Heart right ventricle (tissue), 16 donors: ENCODE results near the gene ARHGEF4. TPM values are rescaled to one million over a fixed set of nuclear protein-coding genes. Genes with fewer than 3 reads are reported as not detected.

ENCODE experiments used
- ATAC-seq, 8 donors: fragments of 200-7000 bp; cut with Tn5 transposase; one replicate each; pipeline ENCODE4 v1.9.1; 2020; ENCODE audit warnings: mild to moderate bottlenecking in 8 of 8, moderate library complexity in 8 of 8, moderate number of reproducible peaks in 1 of 8
- DNase-seq, 2 donors: peaks; one replicate each; pipeline ENCODE4 v3.0.0-alpha.2; 2020
- H3K27ac ChIP-seq, 10 donors: fragments of 200-600 bp; sonication (generic) in 2 of 10; one replicate each; pipeline versions ENCODE4 v1.5.0 to v1.8.0; 2020 to 2022; ENCODE audit warnings: mild to moderate bottlenecking in 3 of 10
- H3K27me3 ChIP-seq, 7 donors: fragments of 200-600 bp; one replicate each; pipeline ENCODE4 v1.8.0; 2021 to 2022; ENCODE audit warnings: mild to moderate bottlenecking in 2 of 7
- H3K36me3 ChIP-seq, 9 donors: fragments of 200-600 bp; sonication (generic) in 1 of 9; one replicate each; pipeline versions ENCODE4 v1.5.0 to v1.8.0; 2020 to 2022; ENCODE audit warnings: mild to moderate bottlenecking in 2 of 9
- H3K4me1 ChIP-seq, 9 donors: fragments of 200-600 bp; sonication (generic) in 1 of 9; one replicate each; pipeline versions ENCODE4 v1.5.0 to v1.8.0; 2020 to 2022; ENCODE audit warnings: mild to moderate bottlenecking in 4 of 9
- H3K4me3 ChIP-seq, 10 donors: fragments of 200-600 bp; sonication (generic) in 2 of 10; one replicate each; pipeline versions ENCODE4 v1.5.0 to v1.8.0; 2020 to 2022; ENCODE audit warnings: mild to moderate bottlenecking in 7 of 10, moderate library complexity in 2 of 10
- H3K9me3 ChIP-seq, 11 donors: fragments of 200-600 bp in 10 of 11; sonication (generic) in 2 of 11; one replicate each; pipeline versions ENCODE4 v1.5.0 to v1.8.0; 2013 to 2022; ENCODE audit warnings: mild to moderate bottlenecking in 2 of 11, control low read depth in 1 of 11, moderate library complexity in 1 of 11
- WGBS, 2 donors: extraction: QIAGEN DNeasy Blood & Tissue Kit; methylation state at CpG; one replicate each; pipeline ENCODE4 v1.1.7; 2013; ENCODE audit warnings: inconsistent platforms in 1 of 2; 5-methylcytosine and 5-hydroxymethylcytosine counted together
- intact Hi-C, 10 donors: fragments of 100-400 bp; cut with DNase I; formaldehyde crosslinking; loops; one replicate each; pipeline versions ENCODE4 v1.11.1 to v1.14.2; 2022
- polyA plus RNA-seq, 2 donors: library from polyadenylated mRNA; stranded (reverse); fragments of 200-250 nt; gene quantifications; one replicate each; pipeline ENCODE4 v1.2.3, GENCODE V29; 2013
- total RNA-seq, 10 donors: library from RNA; stranded (reverse); fragmentation: NEBNext Ultra II Directional in 3 of 10; extraction: Animal tissue kit (Norgen Biotek cat#: 25700) in 3 of 10; gene quantifications; one replicate each; pipeline versions ENCODE4 v1.2.1 to v1.2.4, GENCODE V29; 2021 to 2023
- TF ChIP-seq, protein P1 (sequence below), 9 donors: fragments of 200-600 bp; sonication (generic) in 2 of 9; IDR thresholded peaks; one replicate each; pipeline versions ENCODE4 v1.5.0 to v1.8.0; 2021 to 2022; ENCODE audit warnings: antibody characterized with exemption in 9 of 9, mild to moderate bottlenecking in 5 of 9, moderate library complexity in 1 of 9
- donor health status: Arrhythmogenic right ventricular cardiomyopathy.
- donor health status: ischemic (EF 13 %, LVEDD 7.1; RV severe dilation, severe dysfunction).
- donor health status: healthy with polysubstance abuse.
- donor health status: DM: no; HTN: yes; CAD: no.
- donor health status: DM: no; HTN: no; CAD: no.
- donor health status: ischemic (EF 25% LVEDD 6.9; RV normal size, moderate dysfunction).
- donor health status: ischemic (EF 25% LVEDD 5.7; RV mildly dilated, moderate dysfunction).
- donor health status: healthy.
- donor health status: DM: yes; HTN: yes; CAD: no.
- donor health status: Ischemic cardiomyopathy.
- donor health status: ischemic (EF 35%, LVEDD 5.7; RV mildly dilated, moderate dysfunction).
- donor health status: nonischemic (EF 11% LVEDD 7.7; RV severe dilation, severe dysfunction).
- donor health status: DM: yes; HTN: yes; CAD: no.
- donor health status: PGD.
- donor health status: ischemic (EF 29% LVEDD 5.4; RV normal size, mild dysfunction).
- donor health status: nonischemic (EF 23%, LVEDD 6.1; RV moderate dilation, normal function).

ARHGEF4 gene
- total and polyA plus RNA-seq, 12 donors = 0.67 to 6.5 (median 3.4) TPM

DNA sequence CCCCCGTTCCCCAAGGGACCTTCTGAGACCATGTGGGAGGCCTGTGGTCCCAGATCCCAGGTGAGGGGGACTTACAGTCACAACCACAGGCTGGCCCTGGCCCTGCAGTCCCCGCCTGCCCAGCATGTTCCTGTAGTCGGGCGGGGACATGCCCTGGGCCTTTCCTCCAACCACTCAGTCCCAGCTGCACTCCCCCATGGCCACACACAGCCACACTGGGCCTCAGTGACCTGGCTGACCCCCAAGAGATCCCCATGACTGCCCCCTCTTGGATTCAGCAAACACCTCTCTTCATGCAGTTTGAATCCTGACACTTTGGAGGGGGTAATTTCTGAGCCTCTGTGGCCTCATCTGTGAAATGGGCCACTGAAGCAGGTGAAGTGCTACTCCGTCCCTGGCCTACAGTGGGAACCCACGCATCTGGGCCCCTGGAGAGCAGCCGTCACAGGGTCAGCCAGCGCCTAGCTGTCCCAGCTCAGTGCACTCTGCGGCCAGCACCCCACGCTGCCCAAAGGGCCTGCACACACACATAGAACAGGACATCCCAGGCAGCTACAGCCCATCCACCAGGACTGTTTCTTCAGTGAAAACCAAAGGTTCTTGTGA is 12.7 kb upstream of the ARHGEF4 start:
- WGBS, 2 donors = 74 to 82% methylated on average over 10 of the region's 10 CpGs
- DNase-seq = no peak
- Histone ChIP-seq H3K27me3 (peaks cover 0 to 15% (median 0%) of the 10 kb centered on the region in 7 donors), H3K36me3 (no peaks in the 10 kb centered on the region), H3K4me3 (no peak overlapping the region), H3K4me1 (peaks cover 0 to 11% (median 4%) of the 10 kb centered on the region in 9 donors), H3K9me3 (no peaks in the 10 kb centered on the region), H3K27ac (no peak overlapping the region)
- intact Hi-C loops = no loop called here
- no peak for ATAC-seq
- TF ChIP-seq, protein P1, sequence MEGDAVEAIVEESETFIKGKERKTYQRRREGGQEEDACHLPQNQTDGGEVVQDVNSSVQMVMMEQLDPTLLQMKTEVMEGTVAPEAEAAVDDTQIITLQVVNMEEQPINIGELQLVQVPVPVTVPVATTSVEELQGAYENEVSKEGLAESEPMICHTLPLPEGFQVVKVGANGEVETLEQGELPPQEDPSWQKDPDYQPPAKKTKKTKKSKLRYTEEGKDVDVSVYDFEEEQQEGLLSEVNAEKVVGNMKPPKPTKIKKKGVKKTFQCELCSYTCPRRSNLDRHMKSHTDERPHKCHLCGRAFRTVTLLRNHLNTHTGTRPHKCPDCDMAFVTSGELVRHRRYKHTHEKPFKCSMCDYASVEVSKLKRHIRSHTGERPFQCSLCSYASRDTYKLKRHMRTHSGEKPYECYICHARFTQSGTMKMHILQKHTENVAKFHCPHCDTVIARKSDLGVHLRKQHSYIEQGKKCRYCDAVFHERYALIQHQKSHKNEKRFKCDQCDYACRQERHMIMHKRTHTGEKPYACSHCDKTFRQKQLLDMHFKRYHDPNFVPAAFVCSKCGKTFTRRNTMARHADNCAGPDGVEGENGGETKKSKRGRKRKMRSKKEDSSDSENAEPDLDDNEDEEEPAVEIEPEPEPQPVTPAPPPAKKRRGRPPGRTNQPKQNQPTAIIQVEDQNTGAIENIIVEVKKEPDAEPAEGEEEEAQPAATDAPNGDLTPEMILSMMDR (IDR thresholded peaks at IDR 0.05) = no peak

DNA sequence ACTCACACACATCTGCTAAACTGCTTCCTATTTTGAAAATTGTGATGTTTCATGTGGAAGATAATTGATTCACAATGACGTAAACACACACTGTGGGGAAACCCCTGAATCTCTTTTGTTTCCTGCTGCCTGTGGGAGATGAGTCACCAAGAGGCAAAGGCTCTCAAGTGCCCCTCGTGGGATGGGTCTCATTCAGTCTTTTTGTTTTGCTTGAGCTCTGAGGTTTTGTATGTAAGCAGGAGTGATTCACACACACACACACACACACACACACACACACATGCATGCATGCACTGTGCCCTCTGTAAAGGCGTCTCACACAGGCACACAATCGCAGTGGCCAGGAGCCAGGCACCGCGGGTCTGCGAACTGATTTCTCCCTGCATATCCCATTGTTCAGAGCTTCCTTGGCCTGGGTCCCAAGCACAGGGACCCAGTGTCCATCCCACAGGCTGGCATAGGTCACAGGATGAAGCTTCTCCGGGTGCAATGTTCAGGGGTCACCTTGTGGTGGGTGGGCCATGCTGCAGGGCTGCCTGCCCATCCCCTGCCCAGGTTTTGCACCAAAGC is 12.1 kb upstream of the ARHGEF4 start:
- Histone ChIP-seq H3K27ac (no peak overlapping the region), H3K27me3 (peaks cover 0 to 14% (median 0%) of the 10 kb centered on the region in 7 donors), H3K4me3 (no peak overlapping the region), H3K9me3 (no peaks in the 10 kb centered on the region), H3K4me1 (peaks cover 0 to 11% (median 4%) of the 10 kb centered on the region in 9 donors), H3K36me3 (no peaks in the 10 kb centered on the region)
- no peak for ATAC-seq
- TF ChIP-seq, protein P1 (IDR thresholded peaks at IDR 0.05) = no peak
- WGBS, 2 donors = 43 to 60% methylated on average over 8 of the region's 8 CpGs
- no peak for DNase-seq
- intact Hi-C loops = no loop called here

DNA sequence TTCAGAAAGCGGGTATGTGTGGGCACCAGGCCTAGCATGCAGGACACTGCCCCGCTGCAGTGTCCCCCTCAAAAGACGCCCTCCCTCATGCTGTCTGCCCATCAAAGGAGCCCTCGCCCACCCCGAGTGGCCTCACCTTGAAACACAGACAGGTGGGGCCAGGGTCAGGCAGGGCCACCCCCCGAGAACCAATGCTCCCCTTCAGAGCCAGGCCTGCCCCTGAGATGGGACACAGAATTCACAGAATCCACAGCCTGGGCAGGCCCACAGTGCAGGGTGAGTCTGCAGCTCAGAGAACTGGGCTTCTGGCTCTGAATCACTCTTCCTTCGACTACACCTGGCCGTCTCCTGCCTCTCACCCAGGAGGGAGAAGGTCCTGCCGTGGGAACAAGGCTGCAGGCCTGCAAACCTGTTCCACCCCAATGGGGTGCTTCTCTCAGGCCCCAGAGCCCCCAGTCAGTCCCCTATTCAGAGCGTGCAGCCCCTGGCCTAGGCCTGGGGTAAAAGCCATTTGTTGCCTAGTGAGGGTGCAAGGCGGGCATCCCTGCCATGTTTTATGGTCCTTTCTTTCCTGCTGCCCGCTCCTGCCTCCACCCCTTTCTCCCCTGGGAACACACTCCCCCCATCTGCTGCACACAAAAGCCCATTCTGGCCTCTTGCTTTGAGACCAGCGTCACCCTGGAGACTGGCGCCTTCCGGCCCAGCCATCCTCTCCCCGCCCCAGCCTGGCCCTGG is 11.3 kb upstream of the ARHGEF4 start:
- Histone ChIP-seq H3K9me3 (no peaks in the 10 kb centered on the region), H3K4me1 (peaks cover 0 to 11% (median 0%) of the 10 kb centered on the region in 9 donors), H3K4me3 (no peak overlapping the region), H3K36me3 (no peaks in the 10 kb centered on the region), H3K27me3 (peaks cover 0 to 12% (median 0%) of the 10 kb centered on the region in 7 donors), H3K27ac (no peak overlapping the region)
- TF ChIP-seq, protein P1 (IDR thresholded peaks at IDR 0.05) = no peak
- DNase-seq (no peak), ATAC-seq (no peak)
- WGBS, 2 donors = 84 to 85% methylated on average over 16 of the region's 16 CpGs
- intact Hi-C loops = no loop called here

DNA sequence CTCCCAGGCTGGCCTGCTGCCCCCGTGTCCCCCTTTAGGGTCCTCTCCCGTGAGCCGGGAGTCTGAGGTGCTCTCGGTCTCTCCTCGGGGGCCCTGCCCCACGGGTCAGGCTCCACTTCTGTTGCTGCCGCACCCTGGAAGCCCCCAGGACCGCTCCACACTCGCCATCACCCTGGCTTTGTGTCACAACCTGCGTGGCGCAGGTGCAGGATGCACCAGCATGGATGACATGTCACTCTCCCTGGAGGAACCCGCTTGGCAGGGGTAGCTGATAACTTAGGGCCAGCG is 10.8 kb upstream of the ARHGEF4 start:
- TF ChIP-seq, protein P1 (IDR thresholded peaks at IDR 0.05) = no peak
- intact Hi-C loops = no loop called here
- no peak for ATAC-seq
- Histone ChIP-seq H3K27me3 (peaks cover 0 to 12% (median 0%) of the 10 kb centered on the region in 7 donors), H3K4me3 (no peak overlapping the region), H3K36me3 (no peaks in the 10 kb centered on the region), H3K27ac (no peak overlapping the region), H3K9me3 (no peaks in the 10 kb centered on the region), H3K4me1 (peaks cover 0 to 11% (median 0%) of the 10 kb centered on the region in 9 donors)
- 79 to 87% methylated on average over 13 of the region's 13 CpGs for WGBS, 2 donors
- no peak for DNase-seq
